Left lung (tissue), 10 donors: ENCODE measurements around the gene SP7. TPM values are rescaled to one million over a fixed set of nuclear protein-coding genes. Genes with fewer than 3 reads are reported as not detected.

Experiments used
- ATAC-seq: fragments of 200-7000 bp; cut with Tn5 transposase; one replicate; pipeline ENCODE4 v1.9.1; 2020; ENCODE audit warnings: moderate library complexity
- DNase-seq, 4 donors: peaks; one replicate each; pipeline ENCODE4 v3.0.0-alpha.2; 2013 to 2020
- H3K27ac ChIP-seq, 2 donors: fragments of 200-600 bp; sonication (generic) in 1 of 2; one replicate each; pipeline versions ENCODE4 v1.5.0 to v1.8.0; 2020 to 2021
- H3K27me3 ChIP-seq, 2 donors: fragments of 200-600 bp; sonication (generic) in 1 of 2; one replicate each; pipeline versions ENCODE4 v1.5.0 to v1.8.0; 2020 to 2021
- H3K36me3 ChIP-seq, 2 donors: fragments of 200-600 bp; sonication (generic) in 1 of 2; one replicate each; pipeline versions ENCODE4 v1.5.0 to v1.8.0; 2020 to 2021
- H3K4me1 ChIP-seq, 2 donors: fragments of 200-600 bp; one replicate each; pipeline ENCODE4 v1.8.0; 2021
- H3K4me3 ChIP-seq, 2 donors: fragments of 200-600 bp; sonication (generic) in 1 of 2; one replicate each; pipeline versions ENCODE4 v1.5.0 to v1.8.0; 2020 to 2021; ENCODE audit warnings: mild to moderate bottlenecking in 1 of 2
- H3K9me3 ChIP-seq, 2 donors: fragments of 200-600 bp; sonication (generic) in 1 of 2; one replicate each; pipeline versions ENCODE4 v1.5.0 to v1.8.0; 2020 to 2021
- intact Hi-C, 2 donors: fragments of 100-400 bp; cut with DNase I; formaldehyde crosslinking; loops; one replicate each; pipeline versions ENCODE4 v1.11.2 to v1.14.2; 2022
- polyA plus RNA-seq, 6 donors: library from polyadenylated mRNA; unstranded; fragments of 120-200 nt; gene quantifications; one replicate each; pipeline ENCODE4 v1.2.1, GENCODE V29; 2013; ENCODE audit not compliant: insufficient read length in 6 of 6
- total RNA-seq, 2 donors: library from RNA; stranded (reverse); fragmentation: NEBNext Ultra II Directional; extraction: Animal tissue kit (Norgen Biotek cat#: 25700); gene quantifications; one replicate each; pipeline ENCODE4 v1.2.1, GENCODE V29; 2021
- TF ChIP-seq, protein P1 (sequence below), 2 donors: fragments of 200-600 bp; sonication (generic) in 1 of 2; IDR thresholded peaks; one replicate each; pipeline versions ENCODE4 v1.5.0 to v1.8.0; 2021; ENCODE audit warnings: antibody characterized with exemption in 2 of 2
- donor health status: DM: no; HTN: yes; CAD: no.
- donor health status: DM: no; HTN: no; CAD: no.

The SP7 gene
- total and polyA plus RNA-seq, 8 donors = 0.11 to 0.64 (median 0.15) TPM; not detected in 1

DNA sequence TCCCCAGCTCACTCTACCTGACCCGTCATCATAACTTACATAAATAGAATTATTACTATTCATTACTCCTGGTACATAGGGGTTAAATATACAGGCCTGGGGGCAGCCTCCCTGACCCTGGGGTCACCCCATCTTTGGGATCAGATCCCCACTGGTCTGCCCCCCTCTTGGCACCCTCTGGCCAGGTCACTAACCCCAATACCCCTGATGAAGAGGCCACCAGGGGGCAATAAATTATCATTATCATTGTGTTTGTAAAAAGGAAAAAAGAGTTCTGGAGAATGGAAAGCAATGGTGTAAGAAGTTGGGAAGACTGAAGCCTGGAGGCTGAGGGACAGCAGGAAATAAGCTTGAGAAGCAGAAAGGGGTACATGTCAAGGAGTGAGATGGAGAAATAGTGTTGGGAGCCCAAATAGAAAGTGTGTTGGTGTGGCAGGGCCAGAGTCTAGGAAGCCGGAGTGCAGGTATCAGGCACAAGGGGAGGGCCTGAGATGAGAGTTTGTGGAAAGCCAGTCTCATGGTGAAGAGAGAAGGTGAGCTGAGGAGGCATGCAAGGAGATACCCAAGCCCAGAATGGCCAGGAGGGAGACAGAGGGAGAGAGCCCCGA lies 8.6 kb downstream of the SP7 start:
- no peaks in the 10 kb centered on the region for H3K9me3 ChIP-seq
- no peaks in the 10 kb centered on the region for H3K36me3 ChIP-seq
- TF ChIP-seq, protein P1, sequence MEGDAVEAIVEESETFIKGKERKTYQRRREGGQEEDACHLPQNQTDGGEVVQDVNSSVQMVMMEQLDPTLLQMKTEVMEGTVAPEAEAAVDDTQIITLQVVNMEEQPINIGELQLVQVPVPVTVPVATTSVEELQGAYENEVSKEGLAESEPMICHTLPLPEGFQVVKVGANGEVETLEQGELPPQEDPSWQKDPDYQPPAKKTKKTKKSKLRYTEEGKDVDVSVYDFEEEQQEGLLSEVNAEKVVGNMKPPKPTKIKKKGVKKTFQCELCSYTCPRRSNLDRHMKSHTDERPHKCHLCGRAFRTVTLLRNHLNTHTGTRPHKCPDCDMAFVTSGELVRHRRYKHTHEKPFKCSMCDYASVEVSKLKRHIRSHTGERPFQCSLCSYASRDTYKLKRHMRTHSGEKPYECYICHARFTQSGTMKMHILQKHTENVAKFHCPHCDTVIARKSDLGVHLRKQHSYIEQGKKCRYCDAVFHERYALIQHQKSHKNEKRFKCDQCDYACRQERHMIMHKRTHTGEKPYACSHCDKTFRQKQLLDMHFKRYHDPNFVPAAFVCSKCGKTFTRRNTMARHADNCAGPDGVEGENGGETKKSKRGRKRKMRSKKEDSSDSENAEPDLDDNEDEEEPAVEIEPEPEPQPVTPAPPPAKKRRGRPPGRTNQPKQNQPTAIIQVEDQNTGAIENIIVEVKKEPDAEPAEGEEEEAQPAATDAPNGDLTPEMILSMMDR (IDR thresholded peaks at IDR 0.05) = no peak
- ATAC-seq = no peak
- intact Hi-C loops = loop anchor here in 1 of 2 donors (10.0 kb wide), 1 partner anchor 177 kb away; the partner anchor contains the start of genes NPFF and TARBP2
- peaks cover 0 to 62% of the 10 kb centered on the region in 2 donors for H3K27me3 ChIP-seq
- DNase-seq = no peak
- H3K27ac ChIP-seq = no peak overlapping the region
- no peak overlapping the region for H3K4me3 ChIP-seq
- peaks cover 6 to 26% of the 10 kb centered on the region in 2 donors for H3K4me1 ChIP-seq

DNA sequence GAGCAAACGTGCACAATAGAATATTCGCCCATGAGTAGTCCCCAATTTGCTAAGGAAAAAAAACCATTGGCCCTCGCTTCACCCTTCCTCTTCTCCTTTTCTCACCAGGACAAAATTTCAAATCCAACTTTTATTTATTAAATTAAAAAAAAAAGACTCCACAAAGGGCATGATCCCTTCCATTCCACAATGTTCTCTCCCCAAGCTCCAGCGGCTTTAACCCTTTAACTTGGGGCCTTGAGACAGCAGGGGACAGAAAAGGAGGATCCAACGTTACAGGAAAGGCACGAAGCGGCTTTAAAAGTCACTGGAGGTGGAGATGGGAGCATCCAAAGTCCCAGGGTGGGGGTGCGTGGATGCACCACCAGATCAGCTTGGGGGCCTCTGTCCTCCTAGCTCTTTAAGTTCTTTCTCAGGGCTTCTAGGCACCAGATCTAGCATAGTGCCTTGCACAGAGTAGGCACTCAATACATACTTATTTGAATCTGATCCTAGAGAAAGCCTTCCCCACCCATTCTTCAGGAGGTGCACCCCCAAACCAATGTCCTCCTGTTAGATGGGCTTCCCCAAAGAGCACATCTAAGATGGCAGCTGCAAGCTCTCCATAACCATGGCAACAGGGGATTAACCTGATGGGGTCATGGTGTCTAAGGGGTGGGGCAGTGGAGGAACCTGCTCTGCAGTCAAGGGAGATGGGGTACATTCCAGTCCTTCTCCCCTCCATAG lies 9.5 kb downstream of the SP7 start:
- TF ChIP-seq, protein P1 (IDR thresholded peaks at IDR 0.05) = no peak
- intact Hi-C loops = loop anchor here in 1 of 2 donors (10.0 kb wide), 1 partner anchor 178 kb away; the partner anchor contains the start of genes NPFF and TARBP2

DNA sequence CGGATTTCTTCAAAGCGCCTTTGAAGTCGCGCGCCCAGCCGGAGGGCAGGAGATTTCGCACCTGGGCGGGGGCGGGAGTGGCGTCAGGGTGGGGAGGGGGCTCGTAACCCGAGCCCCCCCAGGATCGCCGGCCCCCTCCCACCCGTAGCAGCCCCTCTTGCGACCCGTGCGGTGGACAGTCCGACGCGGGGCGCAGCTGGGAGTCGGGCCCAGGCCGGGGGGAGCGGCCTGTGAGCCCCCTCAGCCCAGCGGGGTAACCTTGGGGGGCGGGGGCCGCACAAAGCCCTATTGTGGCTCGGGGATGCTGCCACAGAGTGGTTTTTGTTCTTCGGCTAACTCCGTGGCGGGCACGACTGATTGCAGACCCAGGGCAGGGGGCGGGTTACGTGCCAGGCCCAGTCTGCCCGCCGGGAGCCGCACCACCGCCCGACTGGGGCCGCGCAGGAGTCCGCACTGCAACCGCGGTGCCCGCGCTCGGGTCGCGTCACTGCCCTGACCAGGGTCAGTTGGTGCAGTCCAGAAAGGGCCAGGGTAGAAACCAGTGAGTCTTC lies 10.6 kb downstream of the SP7 start:
- Histone ChIP-seq H3K4me1 (peaks cover 13 to 41% of the 10 kb centered on the region in 2 donors), H3K27ac (peak overlapping the region; percentile 89 to 90), H3K27me3 (peaks cover 0 to 45% of the 10 kb centered on the region in 2 donors), H3K9me3 (no peaks in the 10 kb centered on the region), H3K4me3 (peak overlapping the region; percentile 54 to 73), H3K36me3 (no peaks in the 10 kb centered on the region)
- intact Hi-C loops = loop anchor here in 1 of 2 donors (10.0 kb wide), 1 partner anchor 179 kb away; the partner anchor contains the start of genes NPFF and TARBP2
- DNase-seq (peak in 3 of 4 donors; percentile 36 to 89 (median 47)), ATAC-seq (no peak)
- TF ChIP-seq, protein P1 (IDR thresholded peaks at IDR 0.05) = no peak

More for the DNA sequence above, 9.5 kb downstream of the SP7 start:
- peaks cover 0 to 54% of the 10 kb centered on the region in 2 donors for H3K27me3 ChIP-seq
- no peaks in the 10 kb centered on the region for H3K9me3 ChIP-seq
- no peaks in the 10 kb centered on the region for H3K36me3 ChIP-seq
- H3K4me1 ChIP-seq = peaks cover 9 to 35% of the 10 kb centered on the region in 2 donors
- H3K27ac ChIP-seq = no peak overlapping the region
- ATAC-seq (no peak), DNase-seq (no peak)
- H3K4me3 ChIP-seq = no peak overlapping the region

DNA sequence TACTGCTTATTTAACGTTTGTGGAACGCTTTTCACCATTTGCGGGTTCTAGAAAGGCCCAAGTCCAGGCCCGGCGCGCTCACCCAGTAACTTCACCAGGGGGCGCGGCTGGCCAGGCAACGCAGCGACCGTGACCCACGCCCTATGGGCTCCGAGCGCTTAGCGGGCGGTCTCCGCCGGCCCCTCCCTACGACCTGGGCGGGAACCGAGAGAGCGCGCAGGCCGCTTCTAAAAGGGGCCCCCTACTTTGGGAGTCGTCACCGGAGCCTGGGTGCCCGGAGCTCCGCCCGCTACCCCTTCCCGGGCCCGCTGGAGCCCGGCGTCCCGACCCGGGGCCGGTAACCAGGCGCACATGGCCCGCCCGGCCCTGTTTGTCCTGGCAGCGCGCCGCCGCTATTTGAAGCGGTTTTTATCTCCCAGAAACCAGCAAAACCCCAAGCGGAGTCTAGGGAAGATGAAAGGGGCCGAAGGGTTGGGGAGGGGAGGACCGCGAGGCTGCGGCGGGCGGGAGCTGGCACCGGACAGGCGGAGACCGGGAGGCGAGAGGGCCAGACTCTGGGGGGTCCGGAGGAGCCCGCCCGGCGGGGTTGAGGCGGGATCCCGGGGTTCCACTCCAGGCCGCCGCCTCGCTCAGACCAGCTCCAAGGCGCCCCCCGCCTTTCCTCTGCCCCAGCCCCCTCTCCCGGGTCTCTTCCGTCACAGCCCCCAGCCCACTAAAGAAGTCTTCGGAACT lies 11.2 kb downstream of the SP7 start:
- intact Hi-C loops = loop anchor here in 1 of 2 donors (10.0 kb wide), 1 partner anchor 180 kb away; the partner anchor contains the start of genes NPFF and TARBP2
- Histone ChIP-seq H3K27me3 (peaks cover 0 to 39% of the 10 kb centered on the region in 2 donors), H3K4me1 (peaks cover 17 to 47% of the 10 kb centered on the region in 2 donors), H3K27ac (peak overlapping the region; percentile 89 to 90), H3K4me3 (peak overlapping the region; percentile 54 to 73), H3K36me3 (no peaks in the 10 kb centered on the region), H3K9me3 (no peaks in the 10 kb centered on the region)
- DNase-seq (peak; percentile 89 to 98 (median 94)), ATAC-seq (peak; percentile 85)
- TF ChIP-seq, protein P1 (IDR thresholded peaks at IDR 0.05) = peak; percentile 71 to 81
